Keratinocyte (primary cell): ENCODE measurements around the gene MAP7D1.

Experiments used
- CTCF ChIP-seq, 3 experiments: IDR thresholded peaks in 1 of 3; conservative IDR thresholded peaks in 1 of 3; optimal IDR thresholded peaks in 1 of 3; 2 replicates in 2 of 3; 3 replicates in 1 of 3; pipeline versions ENCODE3 to v1.5.1; 2011; ENCODE audit warnings: low read length in 3 of 3, mild to moderate bottlenecking in 3 of 3, moderate library complexity in 2 of 3, control low read depth in 1 of 3, inconsistent platforms in 1 of 3; ENCODE audit not compliant: insufficient read depth in 2 of 3; ENCODE audit errors: extremely low read depth in 1 of 3
- EZH2 ChIP-seq: IDR thresholded peaks from one replicate; pipeline ENCODE4 v1.6.1; 2012; ENCODE audit warnings: inconsistent platforms, mild to moderate bottlenecking, low read length, moderate library complexity

GRCh38 chr1:36126797-36127500 is 29.0 kb upstream of the MAP7D1 start:
- TF ChIP-seq CTCF (optimal IDR thresholded peaks at IDR 0.05 in 1 of 3, IDR thresholded peaks at IDR 0.05 in 1 of 3, conservative IDR thresholded peaks at IDR 0.05 in 1 of 3; ENCODE audit: extremely low read depth in 1 of 3, insufficient read depth in 2 of 3, low read length in 3 of 3): no peak
- no peak for TF ChIP-seq EZH2
